Psoas muscle (tissue), 8 donors: ENCODE data around the gene CDIP1. TPM values are rescaled to one million over a fixed set of nuclear protein-coding genes. Genes with fewer than 3 reads are reported as not detected.

Experiments
- ATAC-seq, 4 donors: fragments of 200-7000 bp; cut with Tn5 transposase; one replicate each; pipeline ENCODE4 v1.9.1; 2020; ENCODE audit warnings: moderate library complexity in 3 of 4, mild to moderate bottlenecking in 2 of 4
- DNase-seq, 2 donors: peaks; one replicate each; pipeline ENCODE4 v3.0.0-alpha.2; 2020
- H3K27ac ChIP-seq: fragments of 200-600 bp; one replicate; pipeline ENCODE4 v1.8.0; 2022
- H3K27me3 ChIP-seq, 3 donors: fragments of 200-600 bp in 1 of 3; one replicate each; pipeline versions ENCODE4 v1.6.1 to v1.8.0; 2013 to 2022; ENCODE audit warnings: low read length in 2 of 3, mild to moderate bottlenecking in 2 of 3, moderate library complexity in 1 of 3; ENCODE audit not compliant: insufficient read depth in 3 of 3
- H3K36me3 ChIP-seq, 2 donors: fragments of 200-600 bp in 1 of 2; one replicate each; pipeline versions ENCODE4 v1.6.1 to v1.8.0; 2013 to 2022; ENCODE audit warnings: low read depth in 1 of 2, mild to moderate bottlenecking in 1 of 2, moderate library complexity in 1 of 2; ENCODE audit not compliant: insufficient read depth in 1 of 2
- H3K4me1 ChIP-seq: fragments of 200-600 bp; one replicate; pipeline ENCODE4 v1.8.0; 2022
- H3K4me3 ChIP-seq: fragments of 200-600 bp; one replicate; pipeline ENCODE4 v1.8.0; 2022; ENCODE audit warnings: mild to moderate bottlenecking
- H3K9me3 ChIP-seq: fragments of 200-600 bp; one replicate; pipeline ENCODE4 v1.8.0; 2022
- CTCF ChIP-seq: fragments of 200-600 bp; IDR thresholded peaks from one replicate; pipeline ENCODE4 v1.8.0; 2022; ENCODE audit warnings: antibody characterized with exemption
- WGBS, 3 donors: extraction: QIAGEN DNeasy Blood & Tissue Kit; methylation state at CpG; one replicate each; pipeline versions ENCODE4 v1.1.6 to v1.1.7; 2013; 5-methylcytosine and 5-hydroxymethylcytosine counted together
- intact Hi-C, 2 donors: fragments of 100-400 bp; cut with DNase I; formaldehyde crosslinking; loops; one replicate each; pipeline versions ENCODE4 v1.11.0 to v1.14.2; 2022
- polyA plus RNA-seq, 3 donors: library from polyadenylated mRNA; stranded (reverse); fragments of 200-250 nt; gene quantifications; one replicate each; pipeline ENCODE4 v1.2.3, GENCODE V29; 2013
- total RNA-seq, 4 donors: library from RNA; stranded (reverse); fragmentation: NEBNext Ultra II Directional in 2 of 4; extraction: Animal tissue kit (Norgen Biotek cat#: 25700) in 2 of 4; gene quantifications; one replicate each; pipeline versions ENCODE4 v1.2.1 to v1.2.4, GENCODE V29; 2021 to 2023
- donor health status: healthy with polysubstance abuse.
- donor health status: DM: no; HTN: no; CAD: no; lungs with moderate emphysema.
- donor health status: Bipolar disorder and iron deficiency.
- donor health status: healthy.
- donor health status: DM: yes; HTN: yes; CAD: no.
- donor health status: DM: no; HTN: no; CAD: no.
- donor health status: DM: no; HTN: no; CAD: no.
- donor health status: DM: yes; HTN: yes; CAD: no.

The CDIP1 gene
- total and polyA plus RNA-seq, 7 donors: 18.7 to 51.8 (median 31.3) TPM

- intact Hi-C loops: loop anchor here (2.0 kb wide), 2 partner anchors 33 to 41 kb away; no protein-coding TSS in a partner anchor
- WGBS, 3 donors: 82 to 84% (median 83%) methylated on average over 13 of the region's 13 CpGs
- H3K9me3 ChIP-seq: no peaks in the 10 kb centered on the region
- ATAC-seq (no peak), DNase-seq (peak in 1 of 2 donors; percentile 20)
- no peaks in the 10 kb centered on the region for H3K27me3 ChIP-seq
- no peak for TF ChIP-seq CTCF
- no peaks in the 10 kb centered on the region for H3K36me3 ChIP-seq
- no peak overlapping the region for H3K4me3 ChIP-seq
- H3K4me1 ChIP-seq: no peaks in the 10 kb centered on the region
- H3K27ac ChIP-seq: no peak overlapping the region
Observed at GRCh38 chr16:4548124-4548523, 9.6 kb upstream of the CDIP1 start.

GRCh38 chr16:4544473-4544872 is 5.9 kb upstream of the CDIP1 start:
- Histone ChIP-seq H3K27ac (no peak overlapping the region), H3K4me3 (no peak overlapping the region), H3K9me3 (peaks cover 8% of the 10 kb centered on the region), H3K27me3 (no peaks in the 10 kb centered on the region), H3K36me3 (no peaks in the 10 kb centered on the region), H3K4me1 (no peaks in the 10 kb centered on the region)
- 61 to 68% (median 67%) methylated on average over 8 of the region's 8 CpGs for WGBS, 3 donors
- TF ChIP-seq CTCF: no peak
- ATAC-seq (no peak), DNase-seq (no peak)
- intact Hi-C loops: no loop called here

GRCh38 chr16:4539716-4540284 is 1.2 kb upstream of the CDIP1 start:
- no peaks in the 10 kb centered on the region for H3K27me3 ChIP-seq
- H3K4me3 ChIP-seq: no peak overlapping the region
- no peak for DNase-seq
- no peak for TF ChIP-seq CTCF
- H3K9me3 ChIP-seq: peaks cover 14% of the 10 kb centered on the region
- H3K27ac ChIP-seq: no peak overlapping the region
- 95 to 100% (median 98%) methylated on average over 2 of the region's 2 CpGs for WGBS, 3 donors
- no peak for ATAC-seq
- peaks cover 21% of the 10 kb centered on the region for H3K4me1 ChIP-seq
- no peaks in the 10 kb centered on the region for H3K36me3 ChIP-seq
- intact Hi-C loops: no loop called here

- 12 to 17% (median 12%) methylated on average over 48 to 75 of the region's 75 CpGs for WGBS, 3 donors
- peak overlapping the region; percentile 91 for H3K4me3 ChIP-seq
- no peak for TF ChIP-seq CTCF
- intact Hi-C loops: no loop called here
- ATAC-seq: peak; percentile 28 to 57 (median 38)
- H3K27ac ChIP-seq: peak overlapping the region; percentile 95
- peaks cover 35% of the 10 kb centered on the region for H3K4me1 ChIP-seq
- no peak for DNase-seq
- peaks cover 14% of the 10 kb centered on the region for H3K9me3 ChIP-seq
- no peaks in the 10 kb centered on the region for H3K27me3 ChIP-seq
- H3K36me3 ChIP-seq: peaks cover 0 to 5% of the 10 kb centered on the region in 2 donors
Observed at GRCh38 chr16:4537376-4538343, 913 bp downstream of the CDIP1 start.
